ENCODE results near the gene WDR81. TPM values are rescaled to one million over a fixed set of nuclear protein-coding genes. Genes with fewer than 3 reads are reported as not detected.
A peak's percentile ranks its signal among the peaks of the same experiment; 100 is the strongest.
"Not testable (repeated sequence)": the region's sequence is repeated elsewhere in the genome, so short reads cannot be mapped to it uniquely, and the experiment has no call there.

WDR81 gene
- total RNA-seq, 1 experiment from 2014 or later, result 10.8 TPM

- H3K36me3 ChIP-seq, result peaks cover 14% of the 10 kb centered on the region
- no peak overlapping the region for H3K27ac ChIP-seq
- peak in 1 of 2 experiments; percentile 64 for DNase-seq (ENCODE audit: low read depth in 1 of 2, low spot score in 2 of 2)
- no peaks in the 10 kb centered on the region for H3K4me1 ChIP-seq (replicated peaks)
- H3K4me3 ChIP-seq, result no peak overlapping the region
- no peaks in the 10 kb centered on the region for H3K27me3 ChIP-seq (replicated peaks)
- H3K9me3 ChIP-seq (replicated peaks), result no peaks in the 10 kb centered on the region
Measured at GRCh38 chr17:1730326-1731193, 6.1 kb downstream of the WDR81 start.

GRCh38 chr17:1731194-1731506 is 6.6 kb downstream of the WDR81 start:
- no peaks in the 10 kb centered on the region for H3K9me3 ChIP-seq (replicated peaks)
- H3K36me3 ChIP-seq, result peaks cover 14% of the 10 kb centered on the region
- no peaks in the 10 kb centered on the region for H3K4me1 ChIP-seq (replicated peaks)
- H3K27me3 ChIP-seq (replicated peaks), result no peaks in the 10 kb centered on the region
- no peak overlapping the region for H3K4me3 ChIP-seq
- H3K27ac ChIP-seq, result no peak overlapping the region
- no peak for DNase-seq (ENCODE audit: low read depth in 1 of 2, low spot score in 2 of 2)

GRCh38 chr17:1732241-1732832 is 7.8 kb downstream of the WDR81 start:
- no peaks in the 10 kb centered on the region for H3K9me3 ChIP-seq (replicated peaks)
- H3K36me3 ChIP-seq, result peaks cover 7% of the 10 kb centered on the region
- H3K27me3 ChIP-seq (replicated peaks), result no peaks in the 10 kb centered on the region
- no peak overlapping the region for H3K27ac ChIP-seq
- H3K4me3 ChIP-seq, result no peak overlapping the region
- H3K4me1 ChIP-seq (replicated peaks), result peaks cover 6% of the 10 kb centered on the region; the same call in 1 of the 2 replicates
- DNase-seq (ENCODE audit: low read depth in 1 of 2, low spot score in 2 of 2), result no peak

- no peak overlapping the region for H3K4me3 ChIP-seq
- no peak for DNase-seq (ENCODE audit: low read depth in 1 of 2, low spot score in 2 of 2)
- H3K27me3 ChIP-seq (replicated peaks), result no peaks in the 10 kb centered on the region
Measured at GRCh38 chr17:1732833-1733321, 8.4 kb downstream of the WDR81 start.

GRCh38 chr17:1733759-1734158 is 9.3 kb downstream of the WDR81 start:
- DNase-seq (ENCODE audit: low read depth in 1 of 2, low spot score in 2 of 2), result no peak
- H3K9me3 ChIP-seq (replicated peaks), result no peaks in the 10 kb centered on the region
- H3K27ac ChIP-seq, result no peak overlapping the region
- H3K27me3 ChIP-seq (replicated peaks), result no peaks in the 10 kb centered on the region
- H3K4me3 ChIP-seq, result no peak overlapping the region
- H3K4me1 ChIP-seq (replicated peaks), result peaks cover 6% of the 10 kb centered on the region; the same call in 1 of the 2 replicates
- no peaks in the 10 kb centered on the region; the same call in 1 of the 2 replicates for H3K36me3 ChIP-seq

More at GRCh38 chr17:1732833-1733321, 8.4 kb downstream of the WDR81 start:
- Histone ChIP-seq H3K36me3 (peaks cover 5% of the 10 kb centered on the region), H3K4me1 (replicated peaks) (peaks cover 6% of the 10 kb centered on the region; the same call in 1 of the 2 replicates), H3K9me3 (replicated peaks) (no peaks in the 10 kb centered on the region), H3K27ac (no peak overlapping the region)

- H3K27ac ChIP-seq, result no peak overlapping the region
- H3K4me1 ChIP-seq (replicated peaks), result peaks cover 6% of the 10 kb centered on the region; the same call in 1 of the 2 replicates
- no peak for DNase-seq (ENCODE audit: low read depth in 1 of 2, low spot score in 2 of 2)
- H3K27me3 ChIP-seq (replicated peaks), result no peaks in the 10 kb centered on the region
- H3K4me3 ChIP-seq, result no peak overlapping the region
- no peaks in the 10 kb centered on the region; the same call in 1 of the 2 replicates for H3K36me3 ChIP-seq
- no peaks in the 10 kb centered on the region for H3K9me3 ChIP-seq (replicated peaks)
Measured at GRCh38 chr17:1735418-1735817, 10.9 kb downstream of the WDR81 start.

- peak in 1 of 2 experiments; percentile 41 for DNase-seq (ENCODE audit: low read depth in 1 of 2, low spot score in 2 of 2)
- Histone ChIP-seq H3K36me3 (no peaks in the 10 kb centered on the region; the same call in 1 of the 2 replicates), H3K27me3 (replicated peaks) (no peaks in the 10 kb centered on the region), H3K4me3 (no peak overlapping the region), H3K9me3 (replicated peaks) (no peaks in the 10 kb centered on the region), H3K4me1 (replicated peaks) (peaks cover 6% of the 10 kb centered on the region; the same call in 1 of the 2 replicates), H3K27ac (no peak overlapping the region)
Measured at GRCh38 chr17:1735834-1736347, 11.4 kb downstream of the WDR81 start.

- H3K4me1 ChIP-seq (replicated peaks), result peaks cover 6% of the 10 kb centered on the region; the same call in 1 of the 2 replicates
- peak in 1 of 2 experiments; percentile 52 for DNase-seq (ENCODE audit: low read depth in 1 of 2, low spot score in 2 of 2)
- no peaks in the 10 kb centered on the region for H3K27me3 ChIP-seq (replicated peaks)
Measured at GRCh38 chr17:1736348-1737281, 12.1 kb downstream of the WDR81 start.

GRCh38 chr17:1737531-1738291 is 13.2 kb downstream of the WDR81 start:
- Histone ChIP-seq H3K9me3 (replicated peaks) (no peaks in the 10 kb centered on the region), H3K4me3 (no peak overlapping the region), H3K4me1 (replicated peaks) (peaks cover 6% of the 10 kb centered on the region; the same call in 1 of the 2 replicates), H3K27me3 (replicated peaks) (no peaks in the 10 kb centered on the region), H3K27ac (no peak overlapping the region), H3K36me3 (no peaks in the 10 kb centered on the region)
- peak in 1 of 2 experiments; percentile 38 for DNase-seq (ENCODE audit: low read depth in 1 of 2, low spot score in 2 of 2)

More at GRCh38 chr17:1736348-1737281, 12.1 kb downstream of the WDR81 start:
- no peaks in the 10 kb centered on the region; the same call in 1 of the 2 replicates for H3K36me3 ChIP-seq
- H3K27ac ChIP-seq, result no peak overlapping the region
- H3K4me3 ChIP-seq, result no peak overlapping the region
- no peaks in the 10 kb centered on the region for H3K9me3 ChIP-seq (replicated peaks)

GRCh38 chr17:1741899-1742298 is 17.4 kb downstream of the WDR81 start:
- H3K27me3 ChIP-seq (replicated peaks); H3K4me1 ChIP-seq (replicated peaks); H3K9me3 ChIP-seq (replicated peaks); H3K4me3 ChIP-seq; H3K36me3 ChIP-seq; DNase-seq (ENCODE audit: low read depth in 1 of 2, low spot score in 2 of 2); H3K27ac ChIP-seq: not testable (repeated sequence)

- peak in 1 of 2 experiments; percentile 37 for DNase-seq (ENCODE audit: low read depth in 1 of 2, low spot score in 2 of 2)
- Histone ChIP-seq H3K9me3 (replicated peaks) (no peaks in the 10 kb centered on the region), H3K4me1 (replicated peaks) (no peaks in the 10 kb centered on the region), H3K36me3 (no peaks in the 10 kb centered on the region), H3K27ac (no peak within 1 kb of the TSS), H3K4me3 (no peak within 1 kb of the TSS), H3K27me3 (replicated peaks) (no peaks in the 10 kb centered on the region)
Measured at GRCh38 chr17:1742371-1743087, 18.0 kb downstream of the WDR81 start, which contains the start of gene SERPINF2. Gene SERPINF2 (plus strand): TSS chr17:1742871. CDS start chr17:1744996, 2,125 bp downstream.

GRCh38 chr17:1743088-1743439 is 18.6 kb downstream of the WDR81 start:
- H3K27ac ChIP-seq, result no peak overlapping the region
- no peaks in the 10 kb centered on the region for H3K4me1 ChIP-seq (replicated peaks)
- DNase-seq (ENCODE audit: low read depth in 1 of 2, low spot score in 2 of 2), result no peak
- no peak overlapping the region for H3K4me3 ChIP-seq
- H3K27me3 ChIP-seq (replicated peaks), result no peaks in the 10 kb centered on the region
- H3K9me3 ChIP-seq (replicated peaks), result no peaks in the 10 kb centered on the region
- no peaks in the 10 kb centered on the region for H3K36me3 ChIP-seq

All from SJSA1 (cell line).